CD4-positive, alpha-beta T cell treated with Interleukin-4 for 4 hours (primary cell): Measurements from ENCODE around the gene DPP6.
A peak's percentile ranks its signal among the peaks of the same experiment; 100 is the strongest.

Source experiments
- DNase-seq: peaks from one replicate; pipeline ENCODE4 v3.0.0-alpha.2; 2020

The DPP6 gene

GRCh38 chr7:154475864-154476263 lies 423.7 kb downstream of the DPP6 start:
- no peak for DNase-seq

- no peak for DNase-seq
These were observed 428.6 kb downstream of the DPP6 start for GRCh38 chr7:154480817-154481216.

- DNase-seq: no peak
These were observed 430.7 kb downstream of the DPP6 start for GRCh38 chr7:154482863-154483262.

GRCh38 chr7:154484406-154484805 lies 432.2 kb downstream of the DPP6 start:
- DNase-seq: no peak

GRCh38 chr7:154484943-154485342 lies 432.7 kb downstream of the DPP6 start:
- no peak for DNase-seq

GRCh38 chr7:154489897-154490296 lies 437.7 kb downstream of the DPP6 start:
- no peak for DNase-seq

GRCh38 chr7:154493594-154493993 lies 441.4 kb downstream of the DPP6 start:
- DNase-seq: no peak

GRCh38 chr7:154497751-154498150 lies 445.6 kb downstream of the DPP6 start:
- DNase-seq: no peak

GRCh38 chr7:154503962-154504550 lies 451.9 kb downstream of the DPP6 start:
- peak; percentile 20 for DNase-seq

GRCh38 chr7:154504918-154505317 lies 452.7 kb downstream of the DPP6 start:
- DNase-seq: no peak

- no peak for DNase-seq
These were observed 453.2 kb downstream of the DPP6 start for GRCh38 chr7:154505362-154505761.

GRCh38 chr7:154509192-154509591 lies 457.0 kb downstream of the DPP6 start:
- no peak for DNase-seq

- DNase-seq: no peak
These were observed 460.1 kb downstream of the DPP6 start for GRCh38 chr7:154512121-154512833.

GRCh38 chr7:154517768-154518167 lies 465.6 kb downstream of the DPP6 start:
- no peak for DNase-seq

GRCh38 chr7:154519229-154519628 lies 467.0 kb downstream of the DPP6 start:
- DNase-seq: no peak

GRCh38 chr7:154530136-154530535 lies 477.9 kb downstream of the DPP6 start:
- DNase-seq: no peak

- no peak for DNase-seq
These were observed 480.6 kb downstream of the DPP6 start for GRCh38 chr7:154532771-154533170.

GRCh38 chr7:154540596-154540995 lies 488.4 kb downstream of the DPP6 start:
- DNase-seq: no peak

GRCh38 chr7:154541606-154542005 lies 489.4 kb downstream of the DPP6 start:
- DNase-seq: no peak

- DNase-seq: no peak
These were observed 494.9 kb downstream of the DPP6 start for GRCh38 chr7:154546946-154547587.

- no peak for DNase-seq
These were observed 501.6 kb downstream of the DPP6 start for GRCh38 chr7:154553711-154554265.

GRCh38 chr7:154559454-154559853 lies 507.3 kb downstream of the DPP6 start:
- no peak for DNase-seq

- no peak for DNase-seq
These were observed 512.5 kb downstream of the DPP6 start for GRCh38 chr7:154564676-154565075.

- no peak for DNase-seq
These were observed 514.7 kb downstream of the DPP6 start for GRCh38 chr7:154566877-154567276.
